A172 (cell line): ENCODE results near the gene SH3TC1. TPM values are rescaled to one million over a fixed set of nuclear protein-coding genes. Genes with fewer than 3 reads are reported as not detected.

Source experiments
- DNase-seq: peaks from one replicate; pipeline ENCODE4 v3.0.0-alpha.2; 2015; ENCODE audit warnings: low spot score
- total RNA-seq: library from RNA; depleted of rRNA; stranded (reverse); fragments of >200 nt; shearing (Covaris generic); gene quantifications from 2 replicates; pipeline ENCODE4 v1.2.3, GENCODE V29; 2014; rRNA removed

SH3TC1 gene
- total RNA-seq, 1 experiment from 2014 or later: 10.0 TPM

DNA sequence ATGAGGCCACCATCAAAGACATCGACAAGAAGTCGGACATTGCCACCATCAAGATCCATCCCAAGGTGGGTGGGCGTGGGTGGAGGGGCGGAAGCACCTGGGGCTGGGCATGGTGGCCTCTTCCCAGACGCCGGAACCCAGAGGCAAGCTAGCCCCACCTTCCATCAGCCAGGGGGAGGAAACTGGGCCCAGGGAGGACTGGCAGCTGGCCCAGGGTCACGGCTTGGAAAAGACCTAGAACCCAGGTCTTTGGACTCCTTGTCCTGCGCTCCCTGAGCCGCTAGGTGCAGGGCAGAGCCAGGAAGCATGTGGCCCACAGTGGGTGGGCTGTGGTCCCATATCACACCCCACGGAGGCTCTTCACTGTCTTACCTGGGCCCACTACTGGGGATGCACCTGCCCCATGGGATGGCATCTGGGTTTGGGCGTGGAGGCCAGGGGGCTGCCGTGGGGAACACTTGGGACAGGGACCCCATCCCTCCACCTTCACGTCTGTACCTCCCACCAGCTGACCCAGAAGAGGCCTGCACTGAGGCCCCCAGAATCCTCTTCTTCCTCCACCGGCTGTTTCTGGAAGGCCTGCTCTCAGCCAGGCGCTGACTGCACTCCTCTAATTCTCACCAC is 87.7 kb downstream of the SH3TC1 start:
- DNase-seq: no peak

GRCh38 chr4:8287343-8288280 is 88.5 kb downstream of the SH3TC1 start:
- DNase-seq: no peak

GRCh38 chr4:8289151-8289750 is 90.2 kb downstream of the SH3TC1 start:
- no peak for DNase-seq

- no peak for DNase-seq
Measured at GRCh38 chr4:8289956-8290700, 91.0 kb downstream of the SH3TC1 start.

GRCh38 chr4:8290701-8290970 is 91.5 kb downstream of the SH3TC1 start:
- no peak for DNase-seq

Other genes with a start within 250 kb of the SH3TC1 start
- 1.3 and 5.1 TPM in 2 replicates for gene ABLIM2, start 40.5 kb upstream of the SH3TC1 start, total RNA-seq
- not detected in 2 replicates for gene HTRA3, start 70.5 kb downstream of the SH3TC1 start, total RNA-seq
- 21.9 and 26.5 TPM in 2 replicates for gene ACOX3, start 241.4 kb downstream of the SH3TC1 start, total RNA-seq
- 8.4 and 10.0 TPM in 2 replicates for gene TRMT44, start 241.5 kb downstream of the SH3TC1 start, total RNA-seq